Measurements from ENCODE around the gene CYTH1. TPM values are rescaled to one million over a fixed set of nuclear protein-coding genes. Genes with fewer than 3 reads are reported as not detected.

CYTH1 gene
- total and polyA plus RNA-seq, 3 donors from 2014 or later = 40.8 to 47.9 (median 42.2) TPM

- TF ChIP-seq POLR2A (IDR thresholded peaks at IDR 0.05) = no peak
- TF ChIP-seq CTCF (IDR thresholded peaks at IDR 0.05) = no peak
- 87 to 89% methylated on average over 5 of the region's 5 CpGs for WGBS, 2 donors
- intact Hi-C loops (cut with DNase I; ENCODE audit: low total_unique reads) = no loop called here
- no peaks in the 10 kb centered on the region for H3K27me3 ChIP-seq
- no peaks in the 10 kb centered on the region for H3K4me1 ChIP-seq
- H3K27ac ChIP-seq = no peak overlapping the region
- DNase-seq = no peak
- H3K9me3 ChIP-seq = no peaks in the 10 kb centered on the region
- no peak overlapping the region for H3K4me3 ChIP-seq
- no peaks in the 10 kb centered on the region for H3K36me3 ChIP-seq (ENCODE audit: low read depth, missing control alignments)
Observed at GRCh38 chr17:78741644-78742284, 40.3 kb downstream of the CYTH1 start.

GRCh38 chr17:78739331-78739931 lies 42.6 kb downstream of the CYTH1 start:
- Histone ChIP-seq H3K9me3 (no peaks in the 10 kb centered on the region), H3K27ac (no peak overlapping the region), H3K4me3 (no peak overlapping the region), H3K4me1 (peaks cover 8% of the 10 kb centered on the region), H3K36me3 (ENCODE audit: low read depth, missing control alignments) (no peaks in the 10 kb centered on the region), H3K27me3 (no peaks in the 10 kb centered on the region)
- 85 to 91% methylated on average over 9 of the region's 9 CpGs for WGBS, 2 donors
- intact Hi-C loops (cut with DNase I; ENCODE audit: low total_unique reads) = no loop called here
- no peak for DNase-seq
- TF ChIP-seq CTCF (IDR thresholded peaks at IDR 0.05) (no peak), POLR2A (IDR thresholded peaks at IDR 0.05) (no peak)

GRCh38 chr17:78738698-78739097 lies 43.4 kb downstream of the CYTH1 start:
- intact Hi-C loops (cut with DNase I; ENCODE audit: low total_unique reads) = no loop called here

GRCh38 chr17:78738278-78738677 lies 43.8 kb downstream of the CYTH1 start:
- Histone ChIP-seq H3K36me3 (ENCODE audit: low read depth, missing control alignments) (no peaks in the 10 kb centered on the region), H3K27ac (no peak overlapping the region), H3K4me1 (peaks cover 14% of the 10 kb centered on the region), H3K27me3 (no peaks in the 10 kb centered on the region), H3K4me3 (no peak overlapping the region), H3K9me3 (no peaks in the 10 kb centered on the region)
- intact Hi-C loops (cut with DNase I; ENCODE audit: low total_unique reads) = no loop called here
- TF ChIP-seq POLR2A (IDR thresholded peaks at IDR 0.05) (no peak), CTCF (IDR thresholded peaks at IDR 0.05) (no peak)
- no peak for DNase-seq
- WGBS, 2 donors = 92 to 95% methylated on average over 6 of the region's 6 CpGs

More at GRCh38 chr17:78738698-78739097, 43.4 kb downstream of the CYTH1 start:
- no peak for TF ChIP-seq CTCF (IDR thresholded peaks at IDR 0.05)
- TF ChIP-seq POLR2A (IDR thresholded peaks at IDR 0.05) = no peak
- Histone ChIP-seq H3K4me3 (no peak overlapping the region), H3K27ac (no peak overlapping the region), H3K27me3 (no peaks in the 10 kb centered on the region), H3K4me1 (peaks cover 10% of the 10 kb centered on the region), H3K9me3 (no peaks in the 10 kb centered on the region), H3K36me3 (ENCODE audit: low read depth, missing control alignments) (no peaks in the 10 kb centered on the region)
- DNase-seq = no peak
- WGBS, 2 donors = 93% methylated on average over 5 of the region's 5 CpGs

GRCh38 chr17:78737332-78737731 lies 44.7 kb downstream of the CYTH1 start:
- 54 to 78% methylated on average over 2 of the region's 2 CpGs for WGBS, 2 donors
- TF ChIP-seq POLR2A (IDR thresholded peaks at IDR 0.05) (no peak), CTCF (IDR thresholded peaks at IDR 0.05) (no peak)
- no peaks in the 10 kb centered on the region for H3K27me3 ChIP-seq
- H3K36me3 ChIP-seq (ENCODE audit: low read depth, missing control alignments) = no peaks in the 10 kb centered on the region
- H3K4me1 ChIP-seq = peaks cover 17% of the 10 kb centered on the region
- H3K27ac ChIP-seq = no peak overlapping the region
- no peak overlapping the region for H3K4me3 ChIP-seq
- intact Hi-C loops (cut with DNase I; ENCODE audit: low total_unique reads) = no loop called here
- no peaks in the 10 kb centered on the region for H3K9me3 ChIP-seq
- no peak for DNase-seq

Measured in testis (tissue), 3 donors.